Activated T-cell treated with anti-CD3 and anti-CD28 coated beads, Interleukin-2, amount 50 U/mL, for 72 hours (primary cell): ENCODE data around the gene GTF3C6. TPM values are rescaled to one million over a fixed set of nuclear protein-coding genes. Genes with fewer than 3 reads are reported as not detected.
"Not testable (repeated sequence)": the region's sequence is repeated elsewhere in the genome, so short reads cannot be mapped to it uniquely, and the experiment has no call there.

Experiments used
- ATAC-seq, 2 donors: fragments of 150-1000 bp; cut with Tn5 transposase; replicated peaks in 1 of 2; 2 replicates each; pipeline ENCODE4 v1.10.0; 2021; ENCODE audit warnings: moderate library complexity in 2 of 2, mild to moderate bottlenecking in 1 of 2
- DNase-seq, 2 donors: peaks; one replicate each; pipeline ENCODE4 v3.0.0; 2021 to 2022; ENCODE audit warnings: mixed read lengths in 1 of 2
- H3K27ac Mint-ChIP-seq: one replicate; pipeline ENCODE4 v1.8.0; 2022; ENCODE audit warnings: mild to moderate bottlenecking, moderate library complexity, mixed read lengths
- H3K27me3 Mint-ChIP-seq: one replicate; pipeline ENCODE4 v1.8.0; 2022; ENCODE audit warnings: low read depth, mixed read lengths
- H3K36me3 Mint-ChIP-seq, 2 donors: one replicate each; pipeline ENCODE4 v1.8.0; 2022; ENCODE audit warnings: mixed read lengths in 2 of 2, mild to moderate bottlenecking in 1 of 2; ENCODE audit not compliant: insufficient read depth in 2 of 2
- H3K4me1 Mint-ChIP-seq: one replicate; pipeline ENCODE4 v1.8.0; 2022; ENCODE audit warnings: low read depth, mixed read lengths
- H3K4me3 Mint-ChIP-seq, 2 donors: one replicate each; pipeline ENCODE4 v1.8.0; 2022; ENCODE audit warnings: mild to moderate bottlenecking in 2 of 2, mixed read lengths in 2 of 2, moderate library complexity in 2 of 2
- H3K9me3 Mint-ChIP-seq, 2 donors: one replicate each; pipeline ENCODE4 v1.8.0; 2022; ENCODE audit warnings: mixed read lengths in 2 of 2
- total RNA-seq, 2 donors: library from RNA; stranded (reverse); gene quantifications; one replicate each; pipeline ENCODE4 v1.2.3, GENCODE V29; 2022

The GTF3C6 gene
- total RNA-seq, 2 donors from 2014 or later, result 62.3 to 67.6 TPM

DNA sequence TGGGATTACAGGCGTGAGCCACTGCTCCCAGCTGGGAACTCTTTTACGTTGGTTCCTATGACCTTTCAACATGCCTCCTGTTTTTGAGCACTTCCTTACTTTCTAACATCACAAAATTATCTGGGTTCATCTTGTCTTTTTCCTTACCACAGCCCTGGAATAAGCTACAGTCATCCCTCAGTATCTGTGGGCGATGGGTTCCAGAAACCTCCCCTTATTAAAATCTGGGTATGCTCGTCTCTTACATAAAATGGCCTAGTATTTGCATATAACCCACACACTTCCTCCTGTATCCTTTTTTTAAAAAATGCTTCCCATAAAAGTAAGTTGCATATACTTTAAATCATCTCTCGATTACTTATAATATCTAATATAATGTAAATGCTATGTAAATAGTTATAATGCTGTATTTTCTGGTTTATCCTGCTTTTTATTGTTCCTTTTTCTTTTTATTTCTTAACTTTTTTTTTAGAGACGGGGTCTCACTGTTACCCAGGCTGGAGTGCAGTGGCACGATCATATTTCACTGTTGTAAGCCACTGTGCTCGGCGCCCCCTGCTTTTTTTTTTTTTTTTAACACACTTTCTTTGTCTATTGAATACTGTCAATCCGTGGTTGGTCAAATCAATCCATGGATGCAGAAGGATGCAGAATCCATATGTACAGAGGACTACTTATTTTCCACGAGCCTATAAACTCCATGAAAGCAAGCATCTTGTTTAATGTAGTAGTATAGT lies 32.5 kb downstream of the GTF3C6 start:
- Mint-ChIP-seq H3K27ac (peak overlapping the region; percentile 73), H3K4me3 (no peak overlapping the region), H3K36me3 (peaks cover 5 to 22% of the 10 kb centered on the region in 2 donors), H3K27me3 (no peaks in the 10 kb centered on the region), H3K9me3 (no peaks in the 10 kb centered on the region), H3K4me1 (no peaks in the 10 kb centered on the region)
- DNase-seq (no peak), ATAC-seq (no peak)

GRCh38 chr6:110996691-110997090 lies 38.2 kb downstream of the GTF3C6 start:
- no peak overlapping the region for H3K4me3 Mint-ChIP-seq
- DNase-seq (no peak), ATAC-seq (no peak)
- peaks cover 4 to 15% of the 10 kb centered on the region in 2 donors for H3K36me3 Mint-ChIP-seq
- no peak overlapping the region for H3K27ac Mint-ChIP-seq
- no peaks in the 10 kb centered on the region for H3K27me3 Mint-ChIP-seq
- no peaks in the 10 kb centered on the region for H3K9me3 Mint-ChIP-seq
- no peaks in the 10 kb centered on the region for H3K4me1 Mint-ChIP-seq

- no peak for ATAC-seq
- H3K4me3 Mint-ChIP-seq, result no peak overlapping the region
- peaks cover 6 to 22% of the 10 kb centered on the region in 2 donors for H3K36me3 Mint-ChIP-seq
- H3K27ac Mint-ChIP-seq, result peak overlapping the region; percentile 46
- H3K27me3 Mint-ChIP-seq, result no peaks in the 10 kb centered on the region
- peaks cover 3% of the 10 kb centered on the region for H3K4me1 Mint-ChIP-seq
- DNase-seq, result no peak
- no peaks in the 10 kb centered on the region for H3K9me3 Mint-ChIP-seq
Measured at GRCh38 chr6:110999634-111000270, 41.2 kb downstream of the GTF3C6 start.

GRCh38 chr6:111002350-111002749 lies 43.8 kb downstream of the GTF3C6 start:
- no peak for DNase-seq
- Mint-ChIP-seq H3K9me3 (no peaks in the 10 kb centered on the region), H3K27me3 (no peaks in the 10 kb centered on the region), H3K4me3 (no peak overlapping the region), H3K27ac (no peak overlapping the region), H3K36me3 (peaks cover 9 to 23% of the 10 kb centered on the region in 2 donors), H3K4me1 (peaks cover 9% of the 10 kb centered on the region)
- no peak for ATAC-seq

DNA sequence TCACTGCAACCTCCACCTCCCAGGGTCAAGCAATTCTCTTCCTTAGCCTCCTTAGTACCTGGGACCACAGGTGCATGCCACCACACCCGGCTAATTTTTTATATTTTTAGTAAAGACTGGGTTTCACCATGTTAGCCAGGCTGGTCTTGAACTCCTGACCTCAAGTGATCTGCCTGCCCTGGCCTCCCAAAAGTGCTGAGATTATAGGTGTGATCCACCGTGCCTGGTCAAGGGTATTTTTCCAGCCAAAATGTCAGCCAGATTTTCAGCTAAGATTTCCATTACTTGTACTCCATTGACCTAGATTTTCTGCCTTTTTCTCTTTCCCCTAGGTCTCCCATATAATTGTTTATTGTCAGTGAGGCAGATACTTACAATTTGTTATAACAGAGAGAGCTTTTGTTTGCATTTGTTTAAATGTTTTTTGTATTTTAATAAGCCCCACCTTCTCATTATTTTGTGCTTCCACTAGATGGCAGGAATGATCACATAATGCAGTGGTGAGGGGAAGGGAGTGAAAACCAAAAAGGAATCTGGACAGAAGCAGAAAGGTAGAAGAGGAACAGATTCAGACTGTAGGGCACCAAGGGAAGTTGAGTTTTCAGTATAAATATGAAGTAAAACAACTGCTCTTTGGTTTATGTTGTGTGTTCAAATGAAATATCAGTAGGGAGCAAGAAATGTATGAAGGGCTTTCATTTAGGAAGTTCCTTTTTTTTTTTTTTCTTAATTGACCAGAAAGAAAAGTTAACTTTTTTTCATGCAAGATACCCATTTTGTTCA lies 53.0 kb downstream of the GTF3C6 start:
- peak in 1 of 2 donors; percentile 7 for DNase-seq
- H3K27ac Mint-ChIP-seq, result no peak overlapping the region

DNA sequence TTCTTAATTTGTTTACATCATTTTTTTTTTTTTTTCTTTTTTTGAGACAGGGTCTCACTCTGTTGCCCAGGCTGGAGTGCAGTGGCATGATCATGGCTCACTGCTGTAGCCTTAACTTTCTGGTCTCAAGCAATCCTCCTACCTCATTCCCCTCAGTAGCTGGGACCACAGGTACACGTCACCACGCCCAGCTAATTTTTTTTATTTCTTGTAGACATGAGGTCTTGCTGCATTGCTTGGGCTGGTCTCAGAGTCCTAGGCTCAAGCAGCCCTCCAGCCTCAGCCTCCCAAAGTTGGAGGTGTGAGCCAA lies 53.6 kb downstream of the GTF3C6 start:
- Mint-ChIP-seq H3K36me3 (peaks cover 6 to 35% of the 10 kb centered on the region in 2 donors), H3K9me3 (no peaks in the 10 kb centered on the region)
- no peak for DNase-seq

More for the DNA sequence above, 53.0 kb downstream of the GTF3C6 start:
- Mint-ChIP-seq H3K27me3 (no peaks in the 10 kb centered on the region), H3K36me3 (peaks cover 6 to 32% of the 10 kb centered on the region in 2 donors), H3K4me3 (no peak overlapping the region), H3K9me3 (no peaks in the 10 kb centered on the region), H3K4me1 (no peaks in the 10 kb centered on the region)
- peak in 1 of 2 donors; percentile 39 for ATAC-seq

GRCh38 chr6:111012520-111012919 lies 54.0 kb downstream of the GTF3C6 start:
- ATAC-seq, H3K27ac Mint-ChIP-seq, DNase-seq, H3K4me1 Mint-ChIP-seq, H3K4me3 Mint-ChIP-seq, H3K27me3 Mint-ChIP-seq, H3K9me3 Mint-ChIP-seq: not testable (repeated sequence)
- peaks cover 6 to 35% of the 10 kb centered on the region in 2 donors for H3K36me3 Mint-ChIP-seq

More for the DNA sequence above, 53.6 kb downstream of the GTF3C6 start:
- no peaks in the 10 kb centered on the region for H3K27me3 Mint-ChIP-seq
- H3K27ac Mint-ChIP-seq, result no peak overlapping the region
- H3K4me1 Mint-ChIP-seq, result no peaks in the 10 kb centered on the region
- ATAC-seq, result no peak
- no peak overlapping the region for H3K4me3 Mint-ChIP-seq

- no peaks in the 10 kb centered on the region for H3K4me1 Mint-ChIP-seq
- H3K36me3 Mint-ChIP-seq, result peaks cover 6 to 36% of the 10 kb centered on the region in 2 donors
- DNase-seq (no peak), ATAC-seq (no peak)
- H3K27me3 Mint-ChIP-seq, result no peaks in the 10 kb centered on the region
- H3K27ac Mint-ChIP-seq, result no peak overlapping the region
- H3K9me3 Mint-ChIP-seq, result no peaks in the 10 kb centered on the region
- H3K4me3 Mint-ChIP-seq, result no peak overlapping the region
Measured at GRCh38 chr6:111013144-111013915, 54.8 kb downstream of the GTF3C6 start.

GRCh38 chr6:111015389-111016124 lies 57.1 kb downstream of the GTF3C6 start:
- Mint-ChIP-seq H3K9me3 (no peaks in the 10 kb centered on the region), H3K36me3 (peaks cover 6 to 30% of the 10 kb centered on the region in 2 donors), H3K27me3 (no peaks in the 10 kb centered on the region), H3K27ac (no peak overlapping the region), H3K4me3 (no peak overlapping the region), H3K4me1 (no peaks in the 10 kb centered on the region)
- ATAC-seq (no peak), DNase-seq (no peak)

DNA sequence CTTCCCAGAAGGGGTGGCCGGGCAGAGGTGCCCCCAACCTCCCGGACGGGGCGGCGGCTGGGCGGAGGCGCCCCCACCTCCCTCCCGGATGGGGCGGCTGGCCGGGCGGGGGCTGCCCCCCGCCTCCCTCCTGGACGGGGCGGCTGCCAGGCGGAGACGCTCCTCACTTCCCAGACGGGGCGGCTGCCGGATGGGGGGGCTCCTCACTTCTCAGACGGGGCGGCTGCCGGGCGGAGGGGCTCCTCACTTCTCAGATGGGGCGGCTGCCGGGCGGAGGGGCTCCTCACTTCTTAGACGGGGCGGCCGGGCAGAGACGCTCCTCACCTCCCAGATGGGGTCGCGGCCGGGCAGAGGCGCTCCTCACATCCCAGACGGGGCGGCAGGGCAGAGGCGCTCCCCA lies 58.7 kb downstream of the GTF3C6 start:
- not testable (repeated sequence) for H3K9me3 Mint-ChIP-seq, H3K4me1 Mint-ChIP-seq, H3K4me3 Mint-ChIP-seq, DNase-seq, H3K27me3 Mint-ChIP-seq, H3K27ac Mint-ChIP-seq, ATAC-seq
- peaks cover 3 to 20% of the 10 kb centered on the region in 2 donors for H3K36me3 Mint-ChIP-seq
